Measurements from ENCODE around the gene CACNA1G. TPM values are rescaled to one million over a fixed set of nuclear protein-coding genes. Genes with fewer than 3 reads are reported as not detected.

CACNA1G gene
- total RNA-seq, 6 donors from 2014 or later, result under 0.01 to 0.37 (median 0.11) TPM; not detected in 2

GRCh38 chr17:50588391-50589049 lies 28.0 kb downstream of the CACNA1G start:
- TF ChIP-seq POLR2A (IDR thresholded peaks at IDR 0.05) (no peak), EP300 (IDR thresholded peaks at IDR 0.05) (no peak), POLR2AphosphoS5 (IDR thresholded peaks at IDR 0.05) (no peak), CTCF (IDR thresholded peaks at IDR 0.05) (no peak)
- Histone ChIP-seq H3K27me3 (no peaks in the 10 kb centered on the region), H3K27ac (no peak overlapping the region), H3K9me3 (no peaks in the 10 kb centered on the region), H3K4me1 (peaks cover 15 to 25% (median 18%) of the 10 kb centered on the region in 4 donors), H3K36me3 (no peaks in the 10 kb centered on the region), H3K4me3 (no peak overlapping the region)
- DNase-seq (peak in 1 of 2 donors; percentile 33), ATAC-seq (ENCODE audit: low FRiP score in 2 of 2) (no peak)
- 73% methylated on average over 18 of the region's 18 CpGs; no CpG with 5 or more reads in 1 of the 2 donors for WGBS, 2 donors

- no peak overlapping the region for H3K27ac ChIP-seq
- H3K27me3 ChIP-seq, result no peaks in the 10 kb centered on the region
- H3K4me3 ChIP-seq, result no peak overlapping the region
- 47 to 63% methylated on average over 8 to 10 of the region's 10 CpGs for WGBS, 2 donors
- ATAC-seq (ENCODE audit: low FRiP score in 2 of 2) (no peak), DNase-seq (peak in 1 of 2 donors; percentile 27)
- peaks cover 15 to 25% (median 18%) of the 10 kb centered on the region in 4 donors for H3K4me1 ChIP-seq
- no peaks in the 10 kb centered on the region for H3K9me3 ChIP-seq
- TF ChIP-seq EP300 (IDR thresholded peaks at IDR 0.05), result no peak
- TF ChIP-seq POLR2AphosphoS5 (IDR thresholded peaks at IDR 0.05), result no peak
- TF ChIP-seq CTCF (IDR thresholded peaks at IDR 0.05), result no peak
- no peak for TF ChIP-seq POLR2A (IDR thresholded peaks at IDR 0.05)
- no peaks in the 10 kb centered on the region for H3K36me3 ChIP-seq
These were observed 28.7 kb downstream of the CACNA1G start for GRCh38 chr17:50589095-50589705.

- no peaks in the 10 kb centered on the region for H3K9me3 ChIP-seq
- no peak overlapping the region for H3K27ac ChIP-seq
- no peaks in the 10 kb centered on the region for H3K36me3 ChIP-seq
- ATAC-seq (ENCODE audit: low FRiP score in 2 of 2) (no peak), DNase-seq (peak in 1 of 2 donors; percentile 67)
- no peak for TF ChIP-seq POLR2AphosphoS5 (IDR thresholded peaks at IDR 0.05)
- TF ChIP-seq EP300 (IDR thresholded peaks at IDR 0.05), result no peak
- TF ChIP-seq POLR2A (IDR thresholded peaks at IDR 0.05), result no peak
- TF ChIP-seq CTCF (IDR thresholded peaks at IDR 0.05), result no peak
- WGBS, 2 donors, result 89 to 96% methylated on average over 6 to 24 of the region's 24 CpGs
- no peaks in the 10 kb centered on the region for H3K27me3 ChIP-seq
- no peak overlapping the region for H3K4me3 ChIP-seq
- H3K4me1 ChIP-seq, result peaks cover 15 to 25% (median 18%) of the 10 kb centered on the region in 4 donors
These were observed 30.6 kb downstream of the CACNA1G start for GRCh38 chr17:50590946-50591737.

DNA sequence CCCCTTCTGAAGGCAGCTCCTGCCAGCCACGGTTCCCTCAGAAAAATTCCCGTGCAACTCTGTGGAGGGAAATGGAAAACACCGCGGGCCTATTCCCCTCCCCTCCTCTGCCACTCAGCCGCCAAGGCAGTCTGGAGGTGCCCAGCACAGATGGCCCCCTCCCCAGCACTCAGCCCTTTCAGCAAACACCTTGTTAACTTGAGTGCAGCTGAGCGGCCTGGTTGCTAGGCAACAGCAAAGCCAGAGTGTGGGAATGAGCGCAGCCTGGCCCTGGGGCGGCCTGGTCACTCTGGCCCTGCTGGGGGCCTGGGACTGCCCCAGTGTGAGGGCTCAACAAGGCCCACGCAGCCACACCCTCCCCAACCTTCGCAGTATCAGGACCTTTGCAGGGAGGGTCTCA lies 32.8 kb downstream of the CACNA1G start:
- Histone ChIP-seq H3K4me3 (no peak overlapping the region), H3K9me3 (no peaks in the 10 kb centered on the region), H3K27me3 (no peaks in the 10 kb centered on the region), H3K4me1 (peaks cover 15 to 25% (median 18%) of the 10 kb centered on the region in 4 donors), H3K36me3 (no peaks in the 10 kb centered on the region), H3K27ac (no peak overlapping the region)
- DNase-seq (peak; percentile 73 to 87), ATAC-seq (ENCODE audit: low FRiP score in 2 of 2) (peak in 1 of 2 donors; percentile 53)
- WGBS, 2 donors, result 52 to 58% methylated on average over 5 to 6 of the region's 10 CpGs
- TF ChIP-seq CTCF (IDR thresholded peaks at IDR 0.05) (no peak), EP300 (IDR thresholded peaks at IDR 0.05) (no peak), POLR2AphosphoS5 (IDR thresholded peaks at IDR 0.05) (no peak), POLR2A (IDR thresholded peaks at IDR 0.05) (no peak)
